ENCODE measurements around the gene CCDC142. TPM values are rescaled to one million over a fixed set of nuclear protein-coding genes. Genes with fewer than 3 reads are reported as not detected.
A peak's percentile ranks its signal among the peaks of the same experiment; 100 is the strongest.
"Not testable (repeated sequence)": the region's sequence is repeated elsewhere in the genome, so short reads cannot be mapped to it uniquely, and the experiment has no call there.

CCDC142 gene
- polyA plus RNA-seq, 1 donor: 11.3 TPM

DNA sequence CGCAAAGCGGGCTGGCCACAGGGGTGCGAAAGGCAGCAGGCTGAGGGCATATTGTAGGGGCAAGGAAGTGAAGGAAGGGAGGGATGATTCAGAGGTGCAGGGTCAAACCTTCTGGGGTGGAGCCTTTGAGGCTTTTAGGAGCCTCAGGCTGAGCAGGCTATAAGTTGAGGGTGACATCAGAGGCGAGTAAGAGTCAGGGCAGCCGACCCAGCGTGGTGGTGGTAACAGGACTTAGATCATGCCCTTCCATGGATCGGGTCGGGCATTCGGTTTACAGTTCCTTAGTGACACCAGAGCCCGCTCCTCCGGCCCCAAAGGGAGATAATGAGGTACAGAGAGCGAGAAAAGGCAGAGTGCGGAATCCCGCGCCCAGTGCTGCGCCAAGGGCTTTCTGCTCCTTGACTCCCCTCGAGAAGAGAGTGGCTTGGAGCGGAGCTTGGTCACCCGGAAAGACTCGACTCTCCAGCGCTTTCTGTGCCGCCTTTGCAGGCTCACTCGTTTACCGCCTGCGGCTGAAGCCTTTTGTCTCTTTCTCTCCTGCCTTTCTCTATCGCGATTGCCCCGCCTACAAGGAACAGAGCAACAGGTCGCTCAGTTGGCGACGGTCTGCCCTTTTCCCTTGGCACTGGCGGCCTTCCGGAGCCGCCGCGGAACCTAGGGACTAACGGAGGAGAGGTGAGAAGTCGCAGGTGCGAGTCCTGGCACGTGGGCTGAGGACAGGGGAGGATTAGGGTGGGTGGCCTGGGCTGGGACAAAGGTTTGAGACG, 15.9 kb upstream of the CCDC142 start:
- DNase-seq: peak; percentile 19

DNA sequence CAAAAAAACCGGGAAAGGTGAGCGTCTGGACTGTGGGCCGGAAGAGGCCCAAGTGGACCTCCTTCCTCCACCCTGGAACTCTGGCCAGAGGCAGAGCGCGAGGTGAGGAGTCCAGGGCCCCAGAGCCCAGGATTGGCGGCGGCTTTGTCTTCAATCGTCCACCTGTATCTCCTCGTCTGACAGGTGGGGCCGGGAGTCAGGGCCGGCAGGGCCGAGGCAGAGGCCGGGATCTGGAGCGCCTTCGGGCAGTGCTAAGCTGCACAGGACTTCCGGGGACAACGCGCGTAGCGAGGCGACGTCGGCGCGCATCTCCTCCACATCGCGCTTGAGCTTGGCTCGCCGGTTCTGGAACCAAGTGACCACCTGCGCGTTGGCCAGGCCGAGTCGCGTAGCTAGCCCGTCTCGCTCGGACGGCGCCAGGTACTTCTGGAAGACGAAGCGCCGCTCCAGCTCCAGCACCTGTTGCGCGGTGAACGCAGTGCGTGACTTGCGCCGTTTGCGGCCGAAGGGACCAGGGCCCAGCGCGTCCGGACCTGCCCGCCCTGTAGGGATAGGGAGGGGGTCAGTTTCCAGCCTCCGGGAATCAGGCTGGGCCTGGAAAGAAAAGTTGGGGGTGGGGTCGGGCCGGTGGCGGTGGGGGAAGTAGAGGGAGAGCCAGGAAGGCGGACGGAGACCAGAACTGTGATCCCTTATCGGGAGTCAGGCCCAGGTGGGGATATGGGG, 15.1 kb upstream of the CCDC142 start:
- DNase-seq: no peak

DNA sequence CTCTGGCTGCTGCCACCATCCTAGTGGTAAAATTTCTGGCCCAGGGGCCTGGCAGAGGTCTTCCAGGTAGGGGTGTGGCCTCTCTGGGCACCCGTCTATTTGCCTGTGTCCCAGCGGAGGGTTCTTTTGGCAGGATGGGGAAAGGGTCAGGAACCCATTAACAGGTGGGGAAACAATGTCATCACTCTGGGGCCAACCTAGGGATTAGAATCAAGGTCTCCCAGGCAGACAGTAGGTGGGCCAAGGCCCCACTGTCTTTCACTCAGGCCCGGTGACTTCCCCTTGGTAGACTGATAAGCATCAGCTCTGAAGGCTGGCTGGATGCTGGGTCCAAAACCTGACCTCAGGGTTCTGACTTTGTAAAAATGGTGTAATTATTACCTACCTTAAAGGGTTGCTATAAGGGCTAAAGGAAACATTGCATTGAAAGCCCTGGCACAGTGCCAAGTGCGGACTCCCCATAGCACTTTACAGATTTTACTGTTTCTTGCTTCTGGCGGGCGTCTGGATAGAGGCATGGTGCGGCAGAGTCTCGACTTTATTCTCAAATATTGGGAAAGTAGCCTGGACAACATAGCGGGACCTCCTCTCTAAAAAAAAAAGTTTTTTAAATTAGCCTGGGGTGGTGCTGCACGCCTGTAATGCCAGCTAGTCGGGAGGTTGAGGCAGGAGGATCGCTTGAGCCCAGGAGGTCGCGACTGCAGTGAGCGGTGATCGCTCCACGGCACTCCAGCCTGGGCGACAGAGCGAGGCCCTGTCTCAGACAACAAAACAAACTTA, 14.4 kb upstream of the CCDC142 start:
- DNase-seq: no peak

DNA sequence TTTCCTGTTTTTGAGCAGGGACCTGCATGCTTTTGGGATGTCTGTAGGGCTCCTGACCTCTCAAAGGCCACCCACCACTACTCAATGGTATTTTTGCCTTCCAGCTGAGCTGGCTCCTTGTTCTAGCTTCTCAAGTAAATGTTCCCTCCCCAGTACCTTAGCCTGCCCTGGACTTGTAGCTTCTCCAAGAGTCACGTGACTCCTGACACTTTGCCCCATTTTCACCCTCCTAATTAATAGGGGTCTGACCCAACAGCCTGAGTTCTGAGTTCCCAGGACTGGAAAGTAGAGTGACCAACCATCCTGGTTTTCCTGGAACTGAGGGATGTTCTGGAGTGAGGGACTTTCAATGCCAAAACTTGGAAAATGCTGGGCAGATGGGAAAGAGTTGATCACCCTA, 12.6 kb upstream of the CCDC142 start:
- no peak for DNase-seq

DNA sequence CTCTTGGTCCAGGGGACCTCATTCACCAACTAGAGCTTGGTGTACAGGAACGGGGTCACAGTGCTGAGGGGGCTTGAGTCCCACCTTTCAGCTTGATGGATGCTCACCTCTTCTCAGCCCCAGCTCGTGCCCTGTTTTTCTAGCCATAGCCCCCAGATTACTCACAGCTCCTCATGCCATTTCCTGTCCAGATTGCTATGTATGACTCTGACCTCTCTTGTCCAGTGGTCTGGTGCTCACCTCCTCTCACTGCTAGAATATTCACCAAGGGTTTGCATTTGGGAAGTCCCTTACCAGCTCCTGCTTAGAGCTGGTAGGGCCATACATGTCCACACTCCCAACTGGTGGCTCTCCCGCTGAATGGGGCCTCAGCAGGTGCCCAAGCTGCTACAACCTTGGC, 10.7 kb upstream of the CCDC142 start:
- no peak for DNase-seq

DNA sequence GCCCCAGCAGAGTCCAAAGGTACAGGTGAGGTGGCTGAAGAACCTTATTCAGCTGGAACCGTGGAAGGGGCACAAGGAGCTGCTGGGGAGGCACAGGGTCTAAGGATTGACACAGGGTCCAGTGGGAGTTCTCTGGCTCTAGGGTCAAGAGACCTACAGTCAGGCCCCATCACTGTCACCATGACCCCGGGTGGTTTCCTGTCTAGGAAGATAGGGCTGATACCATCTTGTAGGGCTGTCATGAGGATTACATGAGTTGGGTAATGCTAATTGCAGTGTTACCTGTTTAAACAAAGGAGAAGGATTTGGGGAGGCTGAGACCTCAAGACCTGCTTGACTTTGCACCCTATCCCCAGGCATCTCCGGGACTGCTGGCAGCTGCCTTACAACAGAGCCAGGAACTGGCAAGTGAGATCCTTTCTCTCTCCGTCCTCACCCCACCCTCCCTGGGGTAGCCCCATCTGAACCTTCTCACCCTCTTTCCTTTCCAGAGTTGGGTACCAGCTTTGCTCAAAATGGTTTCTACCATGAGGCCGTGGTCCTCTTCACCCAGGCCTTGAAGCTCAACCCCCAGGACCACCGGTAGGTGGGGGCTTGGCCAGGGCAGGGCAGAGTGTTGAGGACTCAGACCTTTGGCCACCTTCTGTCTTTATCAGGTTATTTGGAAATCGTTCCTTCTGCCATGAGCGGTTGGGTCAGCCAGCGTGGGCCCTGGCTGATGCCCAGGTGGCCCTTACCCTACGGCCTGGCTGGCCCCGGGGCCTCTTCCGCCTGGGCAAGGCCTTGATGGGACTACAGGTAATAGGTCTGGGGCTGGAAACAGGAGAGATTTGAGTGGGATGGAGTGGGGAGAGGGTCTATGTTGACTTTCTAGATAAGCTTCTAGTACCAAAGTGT, 9.1 kb upstream of the CCDC142 start:
- DNase-seq: no peak

DNA sequence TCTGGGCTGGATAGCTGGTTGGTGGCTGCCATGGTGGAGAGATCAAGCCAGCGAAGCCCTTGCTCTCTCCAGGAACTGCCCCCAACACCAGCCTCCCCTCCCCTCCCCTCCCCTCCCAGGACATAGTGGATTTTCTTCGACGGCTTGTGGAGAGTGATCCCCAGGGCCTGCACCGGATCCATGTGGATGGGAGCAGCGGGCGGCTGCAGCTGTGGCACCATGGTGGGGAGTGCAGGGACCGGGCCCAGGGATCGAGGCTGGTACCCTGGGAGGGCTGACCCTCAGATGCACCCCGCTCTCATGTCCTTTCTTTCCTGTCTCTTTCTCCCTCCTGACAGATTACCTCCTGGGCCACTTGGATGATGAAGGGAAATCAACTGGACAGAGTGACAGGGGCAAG, 7.1 kb upstream of the CCDC142 start:
- no peak for DNase-seq

DNA sequence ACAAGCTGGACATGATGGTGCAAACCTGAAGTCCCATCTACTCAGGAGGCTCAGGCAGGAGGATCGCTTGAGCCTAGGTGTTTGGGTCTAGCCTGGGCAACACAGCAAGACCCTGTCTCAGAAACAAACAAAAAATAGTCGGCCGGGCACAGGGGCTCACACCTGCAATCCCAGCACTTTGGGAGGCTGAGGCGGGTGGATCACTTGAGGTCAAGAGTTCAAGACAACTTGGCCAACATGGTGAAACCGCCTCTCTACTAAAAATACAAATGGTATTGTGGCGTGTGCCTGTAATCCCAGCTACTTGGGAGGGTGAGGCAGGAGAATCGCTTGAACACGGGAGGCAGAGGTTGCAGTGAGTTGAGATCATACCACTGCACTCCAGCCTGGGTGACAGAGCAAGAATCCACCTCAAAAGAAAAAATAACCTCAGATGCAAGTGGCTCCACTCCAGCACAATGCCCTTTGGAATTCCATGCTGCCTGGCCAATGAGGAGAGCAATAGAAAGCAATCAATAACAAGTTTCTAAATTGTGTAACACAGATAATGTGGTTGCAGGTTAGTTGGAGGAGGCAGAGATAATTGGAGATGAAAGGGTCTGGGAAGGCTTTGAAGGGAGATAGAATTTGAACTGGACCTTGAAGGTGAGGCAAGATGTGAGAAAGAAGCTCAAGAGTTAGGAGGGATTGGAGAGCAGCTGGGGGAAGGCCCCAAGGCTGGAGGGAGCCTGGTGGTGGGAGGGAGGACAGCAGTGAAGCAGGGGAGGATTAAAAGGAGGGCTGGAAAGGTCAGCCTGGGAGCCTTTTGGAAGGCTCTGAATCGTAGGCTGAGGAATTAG, 6.1 kb upstream of the CCDC142 start:
- DNase-seq: no peak

DNA sequence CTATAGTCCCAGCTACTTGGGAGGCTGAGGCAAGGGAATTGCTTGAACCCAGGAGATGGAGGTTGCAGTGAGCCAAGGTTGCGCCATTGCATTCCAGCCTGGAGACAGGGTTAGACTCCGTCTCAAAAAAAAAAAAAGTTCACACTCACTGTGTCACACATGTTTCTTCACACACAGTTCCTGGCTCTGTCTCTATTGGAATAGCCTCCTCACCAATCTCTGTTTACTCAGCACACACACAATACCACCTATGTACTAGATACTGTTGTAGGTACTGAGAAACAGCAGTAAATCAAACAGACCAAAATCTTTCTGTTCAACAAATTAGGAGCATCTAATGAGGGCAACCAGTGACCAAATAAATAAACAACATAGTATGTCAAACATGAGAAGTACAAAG, 3.3 kb upstream of the CCDC142 start:
- no peak for DNase-seq

DNA sequence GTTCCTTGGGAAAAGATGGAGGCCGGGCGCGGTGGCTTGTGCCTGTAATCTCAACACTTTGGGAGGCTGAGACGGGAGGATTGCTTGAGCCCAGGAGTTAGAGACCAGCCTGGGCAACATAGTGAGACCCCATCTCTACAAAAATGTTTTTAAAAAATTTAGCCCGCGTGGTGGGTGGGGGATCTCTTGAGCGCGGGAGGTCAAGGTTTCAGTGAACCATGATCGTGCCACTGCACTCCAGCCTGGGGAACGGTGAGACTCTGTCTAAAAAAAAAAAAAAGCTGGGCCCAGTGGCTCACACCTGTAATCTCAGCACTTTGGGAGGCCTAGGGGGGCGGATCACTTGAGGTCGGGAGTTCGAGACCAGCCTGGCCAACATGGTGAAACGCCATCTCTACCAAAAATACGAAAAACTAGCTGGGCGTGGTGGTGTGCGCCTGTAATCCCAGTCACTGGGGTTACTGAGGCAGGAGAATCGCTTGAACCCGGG, 922 bp upstream of the CCDC142 start:
- DNase-seq: not testable (repeated sequence)

DNA sequence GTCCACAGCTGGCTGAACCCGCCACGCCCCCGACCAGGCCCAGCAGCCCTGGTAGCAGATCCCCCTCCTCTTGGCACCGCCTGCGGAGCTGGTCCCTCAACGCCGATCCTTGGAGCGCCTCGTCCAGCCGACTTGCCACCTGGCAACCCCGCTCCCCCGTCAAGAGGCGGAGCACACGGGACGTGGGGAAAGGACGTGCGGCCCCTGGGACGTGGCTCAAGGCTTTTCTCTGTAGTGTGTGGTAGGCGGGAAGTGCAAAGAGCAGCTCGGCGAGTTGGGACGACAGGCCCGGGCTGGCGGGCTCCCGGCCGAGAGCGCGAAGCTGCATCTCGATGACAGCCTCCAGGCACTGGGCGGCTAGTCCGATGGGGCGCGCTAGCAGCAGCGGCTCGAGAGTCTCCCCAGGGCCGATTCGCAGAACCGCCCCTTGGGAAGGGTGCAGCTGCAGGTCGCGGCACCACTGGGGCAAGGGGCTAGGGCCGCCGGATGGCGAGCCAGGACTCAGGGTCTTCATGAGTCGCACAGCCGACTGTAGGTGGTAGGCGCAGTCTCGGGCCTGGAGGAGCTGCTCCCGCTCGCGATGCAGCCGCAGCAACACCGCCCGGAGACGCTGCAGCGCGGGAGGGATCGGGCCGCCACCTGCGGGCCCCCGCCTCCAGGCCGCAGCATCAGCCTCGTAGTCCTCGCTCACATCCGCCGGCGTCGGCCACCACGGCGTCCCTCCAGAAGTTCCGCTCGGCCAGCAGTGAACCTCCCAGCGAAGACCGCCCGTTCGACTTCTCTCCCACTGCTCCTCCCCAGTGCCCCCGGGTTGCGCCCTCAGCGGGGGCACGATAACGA, 617 bp downstream of the CCDC142 start:
- no peak for DNase-seq

DNA sequence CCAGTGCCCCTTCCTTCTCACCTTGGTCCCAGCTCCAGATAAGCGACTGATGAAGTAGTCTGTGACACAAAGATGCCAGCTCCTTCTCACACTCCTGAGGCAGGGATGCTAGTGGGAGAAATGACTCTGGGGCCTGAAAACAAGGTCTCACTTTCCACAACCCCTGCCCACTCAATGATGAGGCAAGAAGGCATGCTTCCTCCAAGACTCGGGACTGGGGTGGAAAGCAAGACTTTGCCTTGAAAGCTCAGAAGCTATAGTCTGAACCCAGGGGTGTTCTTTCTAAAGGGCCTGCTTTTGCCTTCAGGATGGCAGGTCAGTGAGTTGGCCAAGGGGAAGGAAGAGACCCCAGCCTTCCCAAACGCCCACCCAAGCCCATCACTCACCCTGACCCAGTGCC, 1.4 kb downstream of the CCDC142 start:
- no peak for DNase-seq

DNA sequence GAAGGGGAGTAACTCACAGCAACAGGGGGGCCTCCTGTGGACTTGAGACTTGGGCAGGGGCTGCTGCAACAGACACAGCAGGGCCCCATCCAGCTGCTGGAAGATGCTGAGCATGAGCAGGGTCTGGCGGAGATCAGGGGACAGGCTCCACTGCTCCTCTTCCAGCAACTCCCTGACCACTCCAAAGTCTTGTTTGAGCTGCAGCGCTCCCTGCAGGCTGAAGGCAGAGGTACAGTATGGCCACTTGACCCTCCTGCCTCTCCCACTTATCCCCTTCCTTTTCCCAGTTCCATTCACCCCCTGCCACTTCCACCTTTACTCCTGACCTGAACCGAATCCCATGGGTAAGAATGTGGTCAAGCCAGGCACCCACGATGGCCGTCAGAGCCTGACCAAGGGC, 7.9 kb downstream of the CCDC142 start:
- DNase-seq: no peak

DNA sequence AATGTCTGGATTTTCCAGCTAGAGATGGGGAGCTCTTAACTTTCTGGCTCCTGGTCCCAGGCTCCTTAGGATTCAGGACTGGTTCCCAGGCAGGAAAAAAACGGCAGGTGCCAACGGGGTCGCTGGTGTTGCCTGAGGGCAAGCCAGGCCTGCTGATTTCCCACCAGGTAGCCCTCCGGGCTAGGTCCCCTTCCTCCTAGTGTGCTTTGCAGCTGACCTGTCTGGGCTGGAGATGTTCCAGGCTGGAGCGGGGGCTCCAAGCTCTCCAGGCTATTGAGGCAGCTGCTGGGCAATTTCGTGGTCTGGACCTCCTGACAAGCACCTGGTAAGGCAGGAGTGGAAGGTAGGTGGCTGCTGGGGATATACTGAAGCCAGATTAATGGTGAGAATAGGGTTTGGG, 8.3 kb downstream of the CCDC142 start:
- DNase-seq: no peak

DNA sequence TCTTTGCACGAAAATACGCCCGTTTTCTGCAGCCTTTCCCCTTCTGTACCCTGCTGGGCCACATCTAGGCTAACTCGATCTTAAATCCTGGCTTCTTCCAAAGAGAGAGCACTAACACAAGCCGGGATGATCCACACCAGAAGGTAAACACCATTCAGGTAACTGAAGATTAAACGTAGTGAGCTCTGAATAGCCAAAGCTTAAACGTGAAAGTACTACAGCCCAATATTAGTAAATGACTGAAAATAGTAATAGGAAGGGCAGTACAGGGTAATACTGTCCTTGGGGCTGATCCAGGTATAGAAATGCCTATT, 9.9 kb downstream of the CCDC142 start:
- no peak for DNase-seq

DNA sequence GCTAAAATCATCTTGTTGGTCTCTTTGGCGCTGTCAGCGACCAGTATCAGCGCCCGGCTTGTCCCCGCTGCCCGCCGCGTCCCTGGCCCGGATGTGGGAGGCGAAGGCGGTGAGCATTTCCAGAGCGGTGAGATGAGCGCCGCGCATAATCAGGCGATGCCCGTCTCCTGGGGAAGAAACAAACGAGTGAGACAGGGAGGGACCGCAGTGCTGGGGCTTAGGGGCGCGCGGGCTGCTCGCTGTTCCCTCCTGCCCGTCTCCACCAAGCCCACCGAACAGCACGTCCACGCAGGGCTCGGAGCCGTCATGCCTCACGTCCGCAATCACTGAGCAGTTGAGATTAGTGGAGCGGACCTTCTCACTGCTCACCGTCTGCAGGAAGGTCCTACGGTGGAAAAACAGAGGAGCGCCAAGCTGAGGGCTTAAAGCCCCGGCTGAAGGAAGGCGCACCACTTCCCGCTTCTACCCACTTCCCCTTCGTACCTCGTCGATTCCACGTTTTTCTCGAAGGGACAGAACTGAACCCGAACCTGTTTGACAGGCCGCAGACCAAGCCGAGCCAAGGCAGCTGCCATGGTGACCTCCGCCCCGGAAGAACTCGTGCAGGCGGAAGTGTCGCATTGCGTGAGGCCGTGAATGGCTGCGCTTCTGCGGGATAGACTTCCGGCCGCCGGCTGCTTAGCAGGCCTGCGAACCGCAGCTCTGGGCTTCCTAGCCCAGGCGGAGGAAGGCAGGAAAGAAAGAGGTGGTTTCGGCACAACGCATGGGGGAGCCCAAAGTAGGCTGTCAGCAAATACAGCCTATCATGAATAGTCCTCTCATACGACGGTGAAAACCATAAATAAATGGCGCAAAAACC, 10.5 kb downstream of the CCDC142 start, which contains the start of gene MRPL53:
TSS of gene MRPL53 (minus strand) at position 595 of the 859 bp plus-strand sequence. CDS start at position 575, 20 bp downstream.
- peak; percentile 97 for DNase-seq

DNA sequence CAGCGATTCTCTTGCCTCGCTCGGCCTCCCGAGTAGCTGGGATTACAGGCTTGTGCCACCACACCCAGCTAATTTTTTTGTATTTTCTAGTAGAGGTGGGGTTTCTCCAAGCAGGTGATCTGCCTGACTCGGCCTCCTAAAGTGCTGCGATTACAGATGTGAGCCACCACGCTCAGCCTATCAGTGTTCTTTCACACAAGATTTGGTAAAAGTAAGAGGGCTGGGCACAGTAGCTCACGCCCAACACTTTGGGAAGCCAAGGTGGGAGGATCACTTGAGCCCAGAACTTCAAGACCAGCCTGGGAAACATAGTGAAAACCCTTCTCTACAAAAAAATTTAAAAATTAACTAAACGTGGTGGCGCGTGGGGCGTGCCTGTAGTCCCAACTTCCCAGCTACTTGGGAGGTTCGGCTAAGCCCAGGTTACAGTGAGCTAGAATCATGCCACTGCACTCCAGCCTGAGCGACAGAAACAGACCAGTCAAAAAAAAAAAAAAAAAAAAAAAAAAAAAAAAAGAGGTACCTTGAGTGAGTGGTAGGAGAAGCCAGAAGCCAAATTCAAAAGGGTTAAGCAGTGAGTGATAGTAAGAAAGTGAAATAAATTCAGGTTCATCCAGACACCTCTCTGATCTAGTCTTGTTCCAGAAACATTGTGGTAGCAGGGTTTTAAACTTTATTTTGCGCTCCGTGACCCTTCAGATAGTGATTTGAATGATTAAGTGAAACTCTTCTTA, 11.3 kb downstream of the CCDC142 start:
- DNase-seq: no peak

DNA sequence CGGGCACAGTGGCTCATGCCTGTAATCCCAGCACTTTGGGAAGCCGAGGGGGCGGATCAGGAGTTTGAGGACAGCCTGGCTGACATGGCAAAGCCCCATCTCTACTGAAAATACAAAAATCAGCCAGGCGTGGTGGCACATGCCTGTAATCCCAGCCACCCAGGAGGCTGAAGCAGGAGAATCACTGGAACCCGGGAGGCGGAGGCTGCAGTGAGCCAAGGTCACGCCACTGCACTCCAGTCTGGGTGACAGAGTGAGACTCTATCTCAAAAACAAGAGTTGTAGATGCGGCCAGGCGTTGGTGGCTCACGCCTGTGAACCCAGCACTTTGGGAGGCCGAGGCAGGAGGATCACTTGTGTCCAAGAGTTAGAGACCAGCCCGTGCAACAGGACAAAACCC, 12.1 kb downstream of the CCDC142 start:
- DNase-seq: not testable (repeated sequence)

DNA sequence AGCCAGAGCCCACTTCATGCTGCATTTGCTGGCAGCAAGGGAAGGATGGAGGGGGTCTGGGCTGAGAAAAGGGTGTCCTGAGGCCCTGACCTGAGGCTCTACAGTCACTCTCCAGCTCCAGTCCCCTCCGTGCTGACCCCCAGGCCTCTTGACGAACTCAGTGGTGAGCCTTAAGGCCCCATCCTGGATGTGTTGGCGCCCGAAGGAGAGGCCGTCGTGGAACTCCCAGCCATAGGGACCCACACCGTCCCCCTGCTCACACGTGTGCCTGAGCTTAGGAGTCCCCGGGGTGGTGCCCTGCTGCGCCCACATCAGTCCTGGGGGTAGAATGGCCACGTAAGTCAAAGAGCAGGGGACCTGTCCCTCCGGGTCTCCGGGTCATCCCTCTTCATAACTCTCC, 18.4 kb downstream of the CCDC142 start:
- DNase-seq: no peak
